ENCODE measurements around the gene WWOX. TPM values are rescaled to one million over a fixed set of nuclear protein-coding genes. Genes with fewer than 3 reads are reported as not detected.

WWOX gene
- total RNA-seq, 2 donors from 2014 or later: 30.0 to 35.4 TPM

DNA sequence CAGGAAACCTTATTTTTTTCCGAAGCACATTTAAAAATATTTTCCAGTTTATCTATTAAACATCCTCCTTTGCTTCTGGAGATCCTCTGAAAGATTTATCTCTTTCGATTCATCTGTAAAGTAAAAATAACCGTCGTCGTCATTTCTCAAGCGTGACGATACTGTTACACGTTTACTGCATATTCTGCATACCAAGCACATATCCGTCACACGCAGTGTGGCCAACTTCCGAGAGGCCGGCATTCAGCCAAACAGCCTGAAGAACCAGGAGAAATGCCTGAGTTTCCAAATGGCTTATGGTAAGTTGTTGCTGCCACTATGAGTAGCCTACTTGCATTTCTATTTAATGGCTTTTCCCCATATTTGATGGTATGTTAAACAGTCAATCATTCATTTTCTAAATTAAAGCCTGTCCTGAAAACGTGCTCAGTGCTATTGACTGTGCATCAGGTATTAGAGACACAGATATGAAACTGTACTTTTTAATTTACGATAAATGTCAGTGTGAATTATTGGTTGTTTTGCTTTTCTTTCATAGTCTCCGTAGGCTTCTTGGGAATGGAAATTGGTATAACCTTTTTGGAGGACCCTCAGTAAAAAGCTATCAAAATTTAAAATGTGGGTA lies 275.7 kb downstream of the WWOX start:
- H3K9me3 Mint-ChIP-seq: no peaks in the 10 kb centered on the region
- TF ChIP-seq, protein P1, sequence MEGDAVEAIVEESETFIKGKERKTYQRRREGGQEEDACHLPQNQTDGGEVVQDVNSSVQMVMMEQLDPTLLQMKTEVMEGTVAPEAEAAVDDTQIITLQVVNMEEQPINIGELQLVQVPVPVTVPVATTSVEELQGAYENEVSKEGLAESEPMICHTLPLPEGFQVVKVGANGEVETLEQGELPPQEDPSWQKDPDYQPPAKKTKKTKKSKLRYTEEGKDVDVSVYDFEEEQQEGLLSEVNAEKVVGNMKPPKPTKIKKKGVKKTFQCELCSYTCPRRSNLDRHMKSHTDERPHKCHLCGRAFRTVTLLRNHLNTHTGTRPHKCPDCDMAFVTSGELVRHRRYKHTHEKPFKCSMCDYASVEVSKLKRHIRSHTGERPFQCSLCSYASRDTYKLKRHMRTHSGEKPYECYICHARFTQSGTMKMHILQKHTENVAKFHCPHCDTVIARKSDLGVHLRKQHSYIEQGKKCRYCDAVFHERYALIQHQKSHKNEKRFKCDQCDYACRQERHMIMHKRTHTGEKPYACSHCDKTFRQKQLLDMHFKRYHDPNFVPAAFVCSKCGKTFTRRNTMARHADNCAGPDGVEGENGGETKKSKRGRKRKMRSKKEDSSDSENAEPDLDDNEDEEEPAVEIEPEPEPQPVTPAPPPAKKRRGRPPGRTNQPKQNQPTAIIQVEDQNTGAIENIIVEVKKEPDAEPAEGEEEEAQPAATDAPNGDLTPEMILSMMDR (conservative IDR thresholded peaks at IDR 0.05): no peak
- no peaks in the 10 kb centered on the region for H3K27me3 Mint-ChIP-seq (ENCODE audit: insufficient read depth)
- H3K4me1 Mint-ChIP-seq: peaks cover 11% of the 10 kb centered on the region
- H3K36me3 ChIP-seq (ENCODE audit: control insufficient read depth, insufficient read depth, low read length): peaks cover 5% of the 10 kb centered on the region
- H3K27me3 ChIP-seq (ENCODE audit: control insufficient read depth, insufficient read depth, low read length, poor library complexity, severe bottlenecking): no peaks in the 10 kb centered on the region
- no peak for DNase-seq
- no peaks in the 10 kb centered on the region for H3K36me3 Mint-ChIP-seq (ENCODE audit: low read depth)
- no peak overlapping the region for H3K4me3 ChIP-seq (ENCODE audit: low read length)
- H3K4me3 Mint-ChIP-seq: no peak overlapping the region
- no peak overlapping the region for H3K27ac Mint-ChIP-seq
- no peaks in the 10 kb centered on the region for H3K9me3 ChIP-seq (ENCODE audit: control insufficient read depth, low read length)
- no peak overlapping the region for H3K27ac ChIP-seq (ENCODE audit: low read depth, low read length)
- H3K9ac ChIP-seq (ENCODE audit: extremely low read depth, low read length, poor library complexity, severe bottlenecking): no peak overlapping the region
- H3K4me1 ChIP-seq (ENCODE audit: control insufficient read depth, insufficient read depth, low read length): peaks cover 3% of the 10 kb centered on the region
- whole genome bisulfite sequencing, 2 experiments (ENCODE audit: insufficient coverage in 1 of 2, insufficient read length in 1 of 2): 90 to 93% methylated on average over 15 of the region's 15 CpGs

DNA sequence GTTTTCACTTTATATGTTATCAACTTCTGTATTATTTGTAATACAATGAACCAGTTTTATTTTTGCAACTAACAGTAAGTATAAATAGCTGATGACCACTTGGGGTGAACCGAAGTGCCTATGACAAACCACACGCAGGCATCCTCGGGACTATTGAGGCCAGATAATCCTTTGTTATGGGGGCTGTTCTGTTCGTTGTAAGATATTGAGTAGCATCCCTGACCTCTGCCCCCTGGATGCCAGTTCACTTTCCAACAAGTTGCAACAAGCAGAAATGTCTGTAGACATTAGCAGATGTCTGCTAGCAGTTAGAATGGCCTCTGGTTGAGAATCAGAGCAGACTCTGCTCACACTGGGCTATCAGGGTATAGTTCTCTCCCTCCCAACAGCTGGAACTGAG lies 277.0 kb downstream of the WWOX start:
- H3K27me3 ChIP-seq (ENCODE audit: control insufficient read depth, insufficient read depth, low read length, poor library complexity, severe bottlenecking): no peaks in the 10 kb centered on the region
- no peak overlapping the region for H3K4me3 Mint-ChIP-seq
- no peak overlapping the region for H3K4me3 ChIP-seq (ENCODE audit: low read length)
- H3K27ac ChIP-seq (ENCODE audit: low read depth, low read length): no peak overlapping the region
- DNase-seq: no peak
- no peaks in the 10 kb centered on the region for H3K36me3 Mint-ChIP-seq (ENCODE audit: low read depth)
- no peaks in the 10 kb centered on the region for H3K9me3 Mint-ChIP-seq
- TF ChIP-seq, protein P1 (conservative IDR thresholded peaks at IDR 0.05): no peak
- peaks cover 11% of the 10 kb centered on the region for H3K4me1 Mint-ChIP-seq
- WGBS, 2 experiments (ENCODE audit: insufficient coverage in 1 of 2, insufficient read length in 1 of 2): 78 to 87% methylated on average over 3 to 4 of the region's 4 CpGs
- no peaks in the 10 kb centered on the region for H3K9me3 ChIP-seq (ENCODE audit: control insufficient read depth, low read length)
- H3K4me1 ChIP-seq (ENCODE audit: control insufficient read depth, insufficient read depth, low read length): peaks cover 3% of the 10 kb centered on the region
- H3K27ac Mint-ChIP-seq: no peak overlapping the region
- H3K9ac ChIP-seq (ENCODE audit: extremely low read depth, low read length, poor library complexity, severe bottlenecking): no peak overlapping the region
- peaks cover 5% of the 10 kb centered on the region for H3K36me3 ChIP-seq (ENCODE audit: control insufficient read depth, insufficient read depth, low read length)
- no peaks in the 10 kb centered on the region for H3K27me3 Mint-ChIP-seq (ENCODE audit: insufficient read depth)

DNA sequence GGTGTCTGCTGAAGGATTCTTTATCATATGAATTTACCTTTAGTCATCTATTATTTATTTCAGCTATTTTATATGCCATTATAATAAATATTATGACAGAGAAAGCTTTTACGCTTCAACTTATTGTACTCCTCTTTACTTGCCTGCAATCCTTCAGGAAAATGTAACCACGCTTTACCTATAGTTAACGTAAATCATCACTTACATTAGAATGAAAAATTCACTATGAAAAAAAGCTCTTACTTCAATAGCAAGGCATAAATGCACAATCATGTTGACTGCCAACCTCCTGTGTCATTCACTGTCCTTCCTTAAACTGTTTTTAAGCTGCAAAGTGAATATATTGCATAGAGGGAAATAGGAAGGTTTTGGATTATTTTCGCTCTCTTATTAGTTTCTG lies 277.9 kb downstream of the WWOX start:
- H3K27me3 Mint-ChIP-seq (ENCODE audit: insufficient read depth): no peaks in the 10 kb centered on the region
- peaks cover 8% of the 10 kb centered on the region for H3K36me3 ChIP-seq (ENCODE audit: control insufficient read depth, insufficient read depth, low read length)
- no peaks in the 10 kb centered on the region for H3K9me3 Mint-ChIP-seq
- H3K27ac ChIP-seq (ENCODE audit: low read depth, low read length): no peak overlapping the region
- no peak overlapping the region for H3K4me3 ChIP-seq (ENCODE audit: low read length)
- H3K4me3 Mint-ChIP-seq: no peak overlapping the region
- no peaks in the 10 kb centered on the region for H3K9me3 ChIP-seq (ENCODE audit: control insufficient read depth, low read length)
- no peak overlapping the region for H3K9ac ChIP-seq (ENCODE audit: extremely low read depth, low read length, poor library complexity, severe bottlenecking)
- no peaks in the 10 kb centered on the region for H3K36me3 Mint-ChIP-seq (ENCODE audit: low read depth)
- WGBS, 2 experiments (ENCODE audit: insufficient coverage in 1 of 2, insufficient read length in 1 of 2): 92 to 98% methylated on average over 3 to 4 of the region's 4 CpGs
- no peaks in the 10 kb centered on the region for H3K27me3 ChIP-seq (ENCODE audit: control insufficient read depth, insufficient read depth, low read length, poor library complexity, severe bottlenecking)
- no peak overlapping the region for H3K27ac Mint-ChIP-seq
- peaks cover 3% of the 10 kb centered on the region for H3K4me1 ChIP-seq (ENCODE audit: control insufficient read depth, insufficient read depth, low read length)
- DNase-seq: no peak
- TF ChIP-seq, protein P1 (conservative IDR thresholded peaks at IDR 0.05): no peak
- peaks cover 7% of the 10 kb centered on the region for H3K4me1 Mint-ChIP-seq

All from endodermal cell (in vitro differentiated cells).